ENCODE data around the gene DGCR2. TPM values are rescaled to one million over a fixed set of nuclear protein-coding genes. Genes with fewer than 3 reads are reported as not detected.
"Not testable (repeated sequence)": the region's sequence is repeated elsewhere in the genome, so short reads cannot be mapped to it uniquely, and the experiment has no call there.

DGCR2 gene
- total and polyA plus RNA-seq, 2 experiments from 2014 or later = 25.6 to 42.7 TPM

DNA sequence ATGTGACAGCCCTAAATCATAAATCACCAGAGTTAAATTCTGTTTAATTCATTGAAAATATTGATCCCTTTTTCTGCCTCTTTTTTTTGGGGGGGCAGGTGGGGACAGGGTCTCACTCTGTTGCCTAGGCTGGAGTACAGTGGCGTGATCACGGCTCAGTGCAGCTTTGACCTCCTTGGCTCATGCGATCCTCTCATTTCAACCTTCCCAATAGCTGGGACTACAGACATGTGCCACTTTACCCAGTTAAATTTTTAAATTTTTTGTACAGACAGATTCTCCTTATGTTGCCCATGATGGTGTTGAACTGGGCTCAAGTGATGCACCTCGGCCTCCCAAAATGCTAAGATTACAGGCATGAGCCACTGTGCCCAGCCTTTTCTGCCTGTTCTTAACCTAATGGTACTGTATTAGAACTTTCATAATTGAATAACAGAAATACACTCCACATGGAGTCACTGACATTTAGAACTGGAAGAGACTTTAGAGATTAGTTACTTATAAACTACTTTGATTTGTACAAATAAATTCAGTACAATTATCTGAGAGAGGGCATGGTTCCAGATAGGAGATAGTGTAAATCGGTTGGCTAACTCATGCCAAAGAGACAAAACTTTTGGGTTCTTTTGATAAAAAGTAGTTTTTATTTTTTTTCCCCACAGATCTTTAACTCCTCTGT is 109.8 kb downstream of the DGCR2 start:
- Histone ChIP-seq H3K4me2 (ENCODE audit: unreplicated experiment) (no peak overlapping the region), H3K9me3 (ENCODE audit: low read depth) (no peaks in the 10 kb centered on the region), H3K4me1 (ENCODE audit: insufficient read depth) (no peaks in the 10 kb centered on the region), H3K27me3 (replicated peaks; ENCODE audit: insufficient read depth) (peaks cover 8% of the 10 kb centered on the region; the same call in 1 of the 2 replicates), H3K9ac (no peak overlapping the region), H3K36me3 (ENCODE audit: low read depth) (no peaks in the 10 kb centered on the region), H3K9me2 (ENCODE audit: insufficient read depth) (no peaks in the 10 kb centered on the region), H3K79me2 (ENCODE audit: insufficient read depth) (no peaks in the 10 kb centered on the region), H3K4me3 (no peak overlapping the region), H2AFZ (no peak overlapping the region), H4K20me1 (ENCODE audit: insufficient read depth) (no peaks in the 10 kb centered on the region), H3K27ac (no peak overlapping the region), H3F3A (ENCODE audit: insufficient read depth) (no peaks in the 10 kb centered on the region)
- DNase-seq = no peak
- no peak for TF ChIP-seq EZH2phosphoT487 (IDR thresholded peaks at IDR 0.05; ENCODE audit: insufficient read depth, low read depth)
- TF ChIP-seq EZH2 (IDR thresholded peaks at IDR 0.05; ENCODE audit: insufficient read depth, poor library complexity, severe bottlenecking) = no peak
- 68 to 70% methylated on average over 5 of the region's 5 CpGs for WGBS, 2 experiments (ENCODE audit: low coverage in 1 of 2, low lambda C conversion rate in 2 of 2, missing lambda C conversion rate in 2 of 2)
- in situ Hi-C loops (cut with MboI) = no loop called here

- H3K79me2 ChIP-seq (ENCODE audit: insufficient read depth); in situ Hi-C loops (cut with MboI); H3K9ac ChIP-seq; H2AFZ ChIP-seq; H3K4me2 ChIP-seq (ENCODE audit: unreplicated experiment); H3K36me3 ChIP-seq (ENCODE audit: low read depth); H3K4me3 ChIP-seq; H4K20me1 ChIP-seq (ENCODE audit: insufficient read depth); H3K4me1 ChIP-seq (ENCODE audit: insufficient read depth); H3F3A ChIP-seq (ENCODE audit: insufficient read depth); H3K27ac ChIP-seq; H3K9me2 ChIP-seq (ENCODE audit: insufficient read depth); H3K9me3 ChIP-seq (ENCODE audit: low read depth); DNase-seq; H3K27me3 ChIP-seq (replicated peaks; ENCODE audit: insufficient read depth): not testable (repeated sequence)
- WGBS, 2 experiments (ENCODE audit: low coverage in 1 of 2, low lambda C conversion rate in 2 of 2, missing lambda C conversion rate in 2 of 2) = 78% methylated on average over 9 of the region's 9 CpGs
Measured at GRCh38 chr22:19011611-19012010, 110.6 kb downstream of the DGCR2 start.

GRCh38 chr22:19011075-19011474 is 111.1 kb downstream of the DGCR2 start:
- Histone ChIP-seq H3K27ac (no peak overlapping the region), H4K20me1 (ENCODE audit: insufficient read depth) (no peaks in the 10 kb centered on the region), H3K27me3 (replicated peaks; ENCODE audit: insufficient read depth) (peaks cover 8% of the 10 kb centered on the region; the same call in 1 of the 2 replicates), H3K4me3 (no peak overlapping the region), H3K4me1 (ENCODE audit: insufficient read depth) (no peaks in the 10 kb centered on the region), H3K9me3 (ENCODE audit: low read depth) (no peaks in the 10 kb centered on the region), H2AFZ (no peak overlapping the region), H3K4me2 (ENCODE audit: unreplicated experiment) (no peak overlapping the region), H3F3A (ENCODE audit: insufficient read depth) (no peaks in the 10 kb centered on the region), H3K9ac (no peak overlapping the region), H3K36me3 (ENCODE audit: low read depth) (no peaks in the 10 kb centered on the region), H3K79me2 (ENCODE audit: insufficient read depth) (no peaks in the 10 kb centered on the region), H3K9me2 (ENCODE audit: insufficient read depth) (no peaks in the 10 kb centered on the region)
- 22 to 28% methylated on average over 2 of the region's 2 CpGs for WGBS, 2 experiments (ENCODE audit: low coverage in 1 of 2, low lambda C conversion rate in 2 of 2, missing lambda C conversion rate in 2 of 2)
- no peak for DNase-seq
- TF ChIP-seq EZH2phosphoT487 (IDR thresholded peaks at IDR 0.05; ENCODE audit: insufficient read depth, low read depth) (no peak), EZH2 (IDR thresholded peaks at IDR 0.05; ENCODE audit: insufficient read depth, poor library complexity, severe bottlenecking) (no peak)
- in situ Hi-C loops (cut with MboI) = no loop called here

DNA sequence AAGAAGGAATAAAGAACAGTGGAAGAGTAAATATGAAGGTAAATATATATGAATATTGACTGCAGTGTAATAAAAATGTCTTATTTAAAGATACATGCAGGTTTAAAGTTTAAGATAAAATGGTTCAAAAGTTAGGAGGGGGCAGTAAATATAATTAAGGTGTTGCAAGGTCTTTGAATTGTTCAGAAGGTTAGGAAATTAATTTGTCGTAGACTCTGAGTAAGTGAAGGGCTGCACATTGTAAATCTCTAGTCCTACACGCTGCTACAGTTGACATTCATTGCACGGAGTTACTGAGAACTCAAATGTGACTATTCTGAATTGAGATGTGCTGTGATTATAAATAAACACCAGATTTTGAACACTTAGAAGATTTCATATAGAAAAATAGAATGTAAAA is 116.3 kb downstream of the DGCR2 start:
- Histone ChIP-seq H3K9me3 (ENCODE audit: low read depth) (no peaks in the 10 kb centered on the region), H3K4me3 (no peak overlapping the region), H3K27me3 (replicated peaks; ENCODE audit: insufficient read depth) (peaks cover 31% of the 10 kb centered on the region), H3K9ac (no peak overlapping the region), H3K9me2 (ENCODE audit: insufficient read depth) (no peaks in the 10 kb centered on the region), H4K20me1 (ENCODE audit: insufficient read depth) (no peaks in the 10 kb centered on the region), H3K27ac (no peak overlapping the region), H2AFZ (no peak overlapping the region), H3K79me2 (ENCODE audit: insufficient read depth) (no peaks in the 10 kb centered on the region), H3K4me1 (ENCODE audit: insufficient read depth) (no peaks in the 10 kb centered on the region), H3K36me3 (ENCODE audit: low read depth) (no peaks in the 10 kb centered on the region), H3K4me2 (ENCODE audit: unreplicated experiment) (no peak overlapping the region), H3F3A (ENCODE audit: insufficient read depth) (no peaks in the 10 kb centered on the region)
- in situ Hi-C loops (cut with MboI) = no loop called here
- TF ChIP-seq EZH2phosphoT487 (IDR thresholded peaks at IDR 0.05; ENCODE audit: insufficient read depth, low read depth) (no peak), EZH2 (IDR thresholded peaks at IDR 0.05; ENCODE audit: insufficient read depth, poor library complexity, severe bottlenecking) (no peak)
- 17 to 21% methylated on average over 3 of the region's 3 CpGs for WGBS, 2 experiments (ENCODE audit: low coverage in 1 of 2, low lambda C conversion rate in 2 of 2, missing lambda C conversion rate in 2 of 2)
- DNase-seq = no peak

DNA sequence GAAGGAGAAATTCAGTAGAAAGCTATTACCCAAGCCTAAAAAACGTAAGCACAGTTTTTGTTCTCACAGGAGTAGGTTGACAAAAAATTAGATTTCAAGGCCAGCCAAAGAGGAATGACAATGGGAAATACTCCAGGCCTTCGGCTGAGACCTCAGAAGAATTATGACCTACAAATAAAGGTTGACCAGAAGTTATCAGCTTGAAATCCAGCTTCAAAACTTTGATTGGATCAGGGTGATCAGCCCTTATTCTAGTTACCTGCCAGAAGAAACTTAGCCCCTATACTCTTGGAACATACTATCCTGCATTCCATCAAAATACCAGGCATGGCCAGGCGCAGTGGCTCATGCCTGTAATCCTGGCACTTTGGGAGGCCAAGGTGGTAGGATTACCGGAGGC is 117.7 kb downstream of the DGCR2 start:
- Histone ChIP-seq H3K27ac (no peak overlapping the region), H2AFZ (no peak overlapping the region), H3K79me2 (ENCODE audit: insufficient read depth) (no peaks in the 10 kb centered on the region), H3K4me1 (ENCODE audit: insufficient read depth) (no peaks in the 10 kb centered on the region), H3F3A (ENCODE audit: insufficient read depth) (no peaks in the 10 kb centered on the region), H3K9me3 (ENCODE audit: low read depth) (no peaks in the 10 kb centered on the region), H3K27me3 (replicated peaks; ENCODE audit: insufficient read depth) (peaks cover 33% of the 10 kb centered on the region), H3K4me3 (no peak overlapping the region), H3K4me2 (ENCODE audit: unreplicated experiment) (no peak overlapping the region), H4K20me1 (ENCODE audit: insufficient read depth) (no peaks in the 10 kb centered on the region), H3K9me2 (ENCODE audit: insufficient read depth) (no peaks in the 10 kb centered on the region), H3K9ac (no peak overlapping the region), H3K36me3 (ENCODE audit: low read depth) (no peaks in the 10 kb centered on the region)
- DNase-seq = no peak
- WGBS, 2 experiments (ENCODE audit: low coverage in 1 of 2, low lambda C conversion rate in 2 of 2, missing lambda C conversion rate in 2 of 2) = 28 to 36% methylated on average over 4 of the region's 4 CpGs
- TF ChIP-seq EZH2 (IDR thresholded peaks at IDR 0.05; ENCODE audit: insufficient read depth, poor library complexity, severe bottlenecking) = no peak
- TF ChIP-seq EZH2phosphoT487 (IDR thresholded peaks at IDR 0.05; ENCODE audit: insufficient read depth, low read depth) = no peak
- in situ Hi-C loops (cut with MboI) = no loop called here

Data from GM23248 (cell line).